GM12892 (cell line): Measurements from ENCODE around the gene ZNF343.

Source experiments
- POLR2A ChIP-seq: IDR thresholded peaks from 2 replicates; pipeline ENCODE4 v1.6.1; 2011; ENCODE audit warnings: low read depth, low read length, control low read depth
- POLR2AphosphoS5 ChIP-seq: IDR thresholded peaks from 2 replicates; pipeline ENCODE4 v1.6.1; 2011; ENCODE audit warnings: low read depth, low read length, control low read depth

DNA sequence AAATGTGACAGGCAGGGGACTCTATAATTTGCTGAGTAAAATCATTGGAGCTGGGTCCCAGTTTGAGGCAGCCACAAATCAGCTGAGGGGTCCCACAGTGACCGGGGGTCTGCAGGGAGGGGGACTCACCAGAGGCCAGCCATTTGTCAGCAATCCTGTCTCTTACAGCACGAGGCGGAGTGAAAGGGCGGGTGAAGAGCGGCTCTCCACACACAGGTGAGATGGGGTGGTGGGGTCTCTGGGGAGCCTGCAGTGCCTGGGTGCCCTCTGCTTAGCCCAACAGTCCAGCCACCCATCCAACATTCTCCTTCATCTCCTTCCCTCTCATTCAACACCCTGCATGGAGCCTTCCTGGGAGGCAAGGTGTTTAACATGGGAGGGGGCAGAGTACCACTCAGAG, 28.4 kb upstream of the ZNF343 start:
- TF ChIP-seq POLR2AphosphoS5 (no peak), POLR2A (no peak)
